MM.1S (cell line): ENCODE measurements around the gene IP6K1.
"Not testable (repeated sequence)": the region's sequence is repeated elsewhere in the genome, so short reads cannot be mapped to it uniquely, and the experiment has no call there.

Experiments used
- DNase-seq: peaks from one replicate; pipeline ENCODE4 v3.0.0-alpha.2; 2015
- H2AFZ ChIP-seq: fragments of 300-600 bp; sonication (generic); 2 replicates; pipeline ENCODE4 v1.6.0; 2016; ENCODE audit warnings: antibody characterized with exemption, low read length
- H3F3A ChIP-seq: fragments of 300-600 bp; sonication (generic); 2 replicates; pipeline ENCODE4 v1.6.1; 2016; ENCODE audit warnings: mild to moderate bottlenecking, antibody characterized with exemption, low read length, moderate library complexity, mixed read lengths; ENCODE audit not compliant: insufficient read depth
- H3K27ac ChIP-seq: fragments of 300-600 bp; sonication (generic); 2 replicates; pipeline ENCODE4 v1.5.1; 2016; ENCODE audit warnings: mild to moderate bottlenecking, low read length
- H3K27me3 ChIP-seq: fragments of 300-600 bp; sonication (generic); replicated peaks from 2 replicates; pipeline ENCODE4 v1.6.0; 2016; ENCODE audit warnings: low read length; ENCODE audit not compliant: insufficient read depth
- H3K36me3 ChIP-seq: fragments of 300-600 bp; sonication (generic); replicated peaks from 2 replicates; pipeline ENCODE4 v1.6.1; 2016; ENCODE audit warnings: mild to moderate bottlenecking, low read length, mixed read lengths; ENCODE audit not compliant: insufficient read depth
- H3K4me1 ChIP-seq: fragments of 300-600 bp; sonication (generic); 2 replicates; pipeline ENCODE4 v1.6.1; 2016; ENCODE audit warnings: low read length, mixed read lengths
- H3K4me2 ChIP-seq: fragments of 300-600 bp; sonication (generic); 2 replicates; pipeline ENCODE4 v1.6.0; 2016; ENCODE audit warnings: low read depth, low read length
- H3K4me3 ChIP-seq: fragments of 300-600 bp; sonication (generic); 2 replicates; pipeline ENCODE4 v1.5.1; 2016; ENCODE audit warnings: low read length, mixed read lengths
- H3K79me2 ChIP-seq: fragments of 300-600 bp; sonication (generic); 2 replicates; pipeline ENCODE4 v1.6.1; 2016; ENCODE audit warnings: mixed run types, low read length, mixed read lengths
- H3K9ac ChIP-seq: fragments of 300-600 bp; sonication (generic); 2 replicates; pipeline ENCODE4 v1.6.1; 2016; ENCODE audit warnings: low read length, mixed read lengths
- H3K9me2 ChIP-seq: fragments of 300-600 bp; sonication (generic); replicated peaks from 2 replicates; pipeline ENCODE4 v1.6.1; 2016; ENCODE audit warnings: mild to moderate bottlenecking, low read length, mixed read lengths; ENCODE audit not compliant: insufficient read depth
- H3K9me3 ChIP-seq: fragments of 300-600 bp; sonication (generic); replicated peaks from 2 replicates; pipeline ENCODE4 v1.6.1; 2016; ENCODE audit warnings: mild to moderate bottlenecking, low read length, mixed read lengths; ENCODE audit not compliant: insufficient read depth
- H4K20me1 ChIP-seq: fragments of 300-600 bp; sonication (generic); 2 replicates; pipeline ENCODE4 v1.6.1; 2016; ENCODE audit warnings: mild to moderate bottlenecking, low read length, moderate library complexity, mixed read lengths; ENCODE audit not compliant: insufficient read depth
- EZH2 ChIP-seq: fragments of 300-600 bp; sonication (generic); optimal IDR thresholded peaks from 2 replicates; pipeline ENCODE3; 2017; ENCODE audit warnings: low read depth, mild to moderate bottlenecking, antibody characterized with exemption, low read length, mixed read lengths
- EZH2phosphoT487 ChIP-seq: fragments of 300-600 bp; sonication (generic); IDR thresholded peaks from 2 replicates; pipeline ENCODE4 v1.6.1; 2018; ENCODE audit warnings: antibody characterized with exemption, low read length
- TF ChIP-seq, protein P1 (sequence below): fragments of 300-600 bp; sonication (generic); IDR thresholded peaks from 2 replicates; pipeline ENCODE4 v1.5.1; 2016; ENCODE audit warnings: antibody characterized with exemption, low read length, mixed read lengths

Gene IP6K1

DNA sequence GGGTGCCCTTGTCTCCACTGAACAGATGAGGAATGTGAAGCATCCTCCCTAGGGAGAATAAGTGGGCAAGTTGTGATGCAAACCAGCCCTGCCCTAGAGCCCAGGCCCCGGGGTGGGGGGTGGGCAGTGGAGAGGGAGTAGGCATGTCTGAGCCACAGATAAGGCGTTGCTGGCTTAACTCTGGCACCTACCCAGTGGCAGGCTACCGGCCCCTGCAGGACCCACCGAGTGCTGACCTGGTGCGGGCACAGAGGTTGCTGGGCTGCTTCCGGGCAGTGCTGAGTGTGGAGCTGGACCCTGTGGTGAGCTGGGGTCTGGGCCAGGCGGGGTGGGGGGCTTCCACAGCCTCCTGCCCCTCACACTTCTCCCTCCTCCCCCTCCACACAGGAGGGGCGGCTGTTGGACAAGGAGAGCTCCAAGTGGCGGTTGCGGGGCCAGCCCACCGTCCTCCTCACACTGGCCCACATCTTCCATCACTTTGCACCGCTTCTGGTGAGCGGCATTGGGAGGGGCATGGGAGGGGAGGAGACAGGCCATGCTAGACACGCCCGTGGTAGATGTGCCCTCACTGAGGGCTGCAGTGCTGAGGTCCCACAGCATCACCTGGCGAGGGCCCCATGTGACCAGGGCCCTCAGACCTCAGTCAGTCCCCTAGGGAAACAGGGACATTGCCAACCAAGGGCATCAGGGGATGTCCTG lies 86.9 kb downstream of the IP6K1 start:
- H3K4me1 ChIP-seq: no peaks in the 10 kb centered on the region
- H3K27me3 ChIP-seq: no peaks in the 10 kb centered on the region
- H3K27ac ChIP-seq: no peak overlapping the region
- no peak overlapping the region for H3K4me3 ChIP-seq
- TF ChIP-seq EZH2phosphoT487: no peak
- TF ChIP-seq, protein P1, sequence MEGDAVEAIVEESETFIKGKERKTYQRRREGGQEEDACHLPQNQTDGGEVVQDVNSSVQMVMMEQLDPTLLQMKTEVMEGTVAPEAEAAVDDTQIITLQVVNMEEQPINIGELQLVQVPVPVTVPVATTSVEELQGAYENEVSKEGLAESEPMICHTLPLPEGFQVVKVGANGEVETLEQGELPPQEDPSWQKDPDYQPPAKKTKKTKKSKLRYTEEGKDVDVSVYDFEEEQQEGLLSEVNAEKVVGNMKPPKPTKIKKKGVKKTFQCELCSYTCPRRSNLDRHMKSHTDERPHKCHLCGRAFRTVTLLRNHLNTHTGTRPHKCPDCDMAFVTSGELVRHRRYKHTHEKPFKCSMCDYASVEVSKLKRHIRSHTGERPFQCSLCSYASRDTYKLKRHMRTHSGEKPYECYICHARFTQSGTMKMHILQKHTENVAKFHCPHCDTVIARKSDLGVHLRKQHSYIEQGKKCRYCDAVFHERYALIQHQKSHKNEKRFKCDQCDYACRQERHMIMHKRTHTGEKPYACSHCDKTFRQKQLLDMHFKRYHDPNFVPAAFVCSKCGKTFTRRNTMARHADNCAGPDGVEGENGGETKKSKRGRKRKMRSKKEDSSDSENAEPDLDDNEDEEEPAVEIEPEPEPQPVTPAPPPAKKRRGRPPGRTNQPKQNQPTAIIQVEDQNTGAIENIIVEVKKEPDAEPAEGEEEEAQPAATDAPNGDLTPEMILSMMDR: no peak
- TF ChIP-seq EZH2: no peak
- H3K9me2 ChIP-seq: no peaks in the 10 kb centered on the region
- H3K9me3 ChIP-seq: no peaks in the 10 kb centered on the region
- no peaks in the 10 kb centered on the region for H3K36me3 ChIP-seq
- no peak overlapping the region for H3K4me2 ChIP-seq
- no peaks in the 10 kb centered on the region for H3F3A ChIP-seq
- H3K9ac ChIP-seq: no peak overlapping the region
- H2AFZ ChIP-seq: no peak overlapping the region
- no peaks in the 10 kb centered on the region for H4K20me1 ChIP-seq
- no peak for DNase-seq
- H3K79me2 ChIP-seq: peaks cover 1% of the 10 kb centered on the region; the same call in 1 of the 2 replicates

DNA sequence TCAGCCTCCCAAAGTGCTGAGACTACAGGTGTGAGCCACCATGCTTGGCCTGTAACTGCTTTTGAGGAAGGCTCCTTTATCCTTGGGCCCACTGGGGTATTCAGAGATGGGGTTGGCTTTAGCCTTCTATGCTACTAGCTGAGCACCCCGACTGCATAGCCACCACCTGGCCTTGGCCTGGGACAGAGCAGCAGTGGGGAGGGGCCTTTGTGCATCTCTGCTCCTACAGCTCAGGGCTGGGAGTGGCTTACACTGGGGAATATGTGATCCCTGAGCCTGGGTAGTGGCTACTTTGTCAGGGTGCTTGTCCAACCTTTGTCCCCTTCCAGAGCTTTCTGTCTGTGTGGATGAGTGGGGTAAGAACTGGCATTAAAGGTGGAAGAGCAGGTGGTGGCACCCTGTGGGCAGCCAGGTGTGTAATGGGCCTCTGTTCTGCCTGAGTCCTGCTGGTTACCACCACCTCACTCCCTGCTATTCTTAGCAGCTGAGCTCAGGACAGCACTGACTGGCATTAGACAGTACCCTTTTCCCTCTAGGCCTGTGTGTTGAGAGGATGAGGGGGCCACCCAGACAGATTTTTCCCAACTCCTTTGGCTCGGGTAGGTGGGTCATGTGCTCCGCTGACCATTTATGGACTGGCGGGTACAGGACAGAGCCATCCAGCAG lies 90.9 kb downstream of the IP6K1 start:
- H3K4me1 ChIP-seq, H3K36me3 ChIP-seq, DNase-seq, H3K4me3 ChIP-seq, H2AFZ ChIP-seq, H3K9me2 ChIP-seq, H3K4me2 ChIP-seq, H3K27me3 ChIP-seq, H3K27ac ChIP-seq, H3F3A ChIP-seq, H4K20me1 ChIP-seq, H3K9me3 ChIP-seq, H3K9ac ChIP-seq: not testable (repeated sequence)
- peaks cover 13% of the 10 kb centered on the region for H3K79me2 ChIP-seq

DNA sequence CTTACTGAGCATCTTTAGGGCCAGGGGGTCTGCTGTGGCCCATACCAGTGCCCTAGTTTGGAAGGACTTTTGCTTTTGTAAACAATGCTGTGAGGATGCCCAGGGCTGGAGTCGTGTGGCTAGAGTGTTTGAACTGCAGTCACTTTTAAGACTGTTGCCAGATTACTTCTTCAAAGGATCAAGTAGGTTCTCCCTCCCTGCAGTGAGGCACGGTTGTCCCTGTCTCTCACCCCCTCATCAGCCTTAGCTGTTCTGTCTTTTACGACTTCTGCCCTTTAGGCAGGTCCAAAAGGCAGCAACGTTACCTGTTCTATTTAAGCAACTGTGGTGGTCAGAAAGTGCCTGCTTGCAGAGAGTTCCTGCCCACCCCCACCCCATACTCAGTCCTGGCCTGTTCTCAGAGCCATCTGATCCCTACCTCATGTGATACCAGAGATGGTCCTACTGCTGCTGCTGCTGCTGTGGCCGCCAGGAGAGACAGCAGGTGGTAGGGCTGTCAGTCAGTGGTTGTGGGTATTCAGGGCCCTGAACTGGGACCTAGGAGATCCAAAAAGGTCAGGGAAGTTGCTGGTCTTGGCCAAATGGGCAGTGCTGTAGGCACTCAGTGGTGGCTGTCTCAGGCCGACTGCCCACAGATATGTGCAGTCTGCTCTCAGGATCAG lies 91.8 kb downstream of the IP6K1 start:
- not testable (repeated sequence) for H3K4me3 ChIP-seq, H4K20me1 ChIP-seq, H3K4me2 ChIP-seq, H3K4me1 ChIP-seq, H3K27ac ChIP-seq, H3F3A ChIP-seq, H3K9ac ChIP-seq, H3K27me3 ChIP-seq, H3K9me3 ChIP-seq, H2AFZ ChIP-seq, DNase-seq, H3K36me3 ChIP-seq, H3K9me2 ChIP-seq
- H3K79me2 ChIP-seq: peaks cover 21% of the 10 kb centered on the region

DNA sequence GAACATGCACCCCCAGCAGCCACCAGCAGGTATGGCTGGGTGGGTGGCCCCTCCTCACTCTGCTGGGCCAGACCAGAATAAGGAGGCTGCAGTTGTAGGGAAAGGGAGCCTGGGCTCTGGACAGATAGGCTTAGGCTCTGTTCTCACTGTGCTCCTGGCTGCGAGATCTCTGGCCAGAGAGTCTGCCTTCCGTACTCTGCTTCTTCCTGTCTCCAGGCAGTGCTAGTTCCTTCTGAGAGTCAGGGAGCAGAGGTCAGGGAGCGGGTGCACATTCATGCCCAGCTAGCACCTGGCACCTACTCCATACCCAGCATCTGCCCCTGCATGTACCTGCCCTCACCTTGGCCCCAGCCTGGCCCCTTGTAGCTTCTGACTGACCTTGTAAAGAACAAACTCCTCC lies 94.9 kb downstream of the IP6K1 start:
- not testable (repeated sequence) for H3F3A ChIP-seq, H3K9ac ChIP-seq, H2AFZ ChIP-seq, H3K4me1 ChIP-seq, H4K20me1 ChIP-seq, H3K4me3 ChIP-seq, H3K27me3 ChIP-seq, DNase-seq, H3K9me3 ChIP-seq, H3K27ac ChIP-seq, H3K36me3 ChIP-seq, H3K9me2 ChIP-seq, H3K4me2 ChIP-seq
- H3K79me2 ChIP-seq: peaks cover 22% of the 10 kb centered on the region

DNA sequence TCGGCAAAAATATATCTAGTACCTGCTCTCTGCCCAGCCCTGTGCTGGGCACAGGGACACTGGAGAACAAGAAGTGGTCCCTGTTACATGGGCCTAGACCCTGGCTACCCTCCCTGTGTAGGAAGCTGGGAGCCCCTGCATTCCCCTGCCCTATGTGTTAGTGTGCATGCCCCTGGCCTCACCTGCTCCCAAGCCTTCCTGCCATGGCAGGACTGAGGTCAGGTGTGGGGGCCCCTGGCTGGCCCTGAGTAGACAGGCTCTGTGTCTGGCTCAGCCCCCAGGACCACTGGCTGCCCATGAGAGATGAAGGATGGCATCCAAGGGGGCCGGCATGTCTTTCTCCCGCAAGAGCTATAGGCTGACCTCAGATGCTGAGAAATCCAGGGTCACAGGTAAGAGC lies 95.5 kb downstream of the IP6K1 start:
- not testable (repeated sequence) for H3K9ac ChIP-seq, H3K27ac ChIP-seq, H3K9me3 ChIP-seq, H3K27me3 ChIP-seq, DNase-seq, H3K4me2 ChIP-seq, H4K20me1 ChIP-seq, H2AFZ ChIP-seq, H3K4me1 ChIP-seq, H3K4me3 ChIP-seq, H3K9me2 ChIP-seq, H3K36me3 ChIP-seq, H3F3A ChIP-seq
- peaks cover 22% of the 10 kb centered on the region for H3K79me2 ChIP-seq

DNA sequence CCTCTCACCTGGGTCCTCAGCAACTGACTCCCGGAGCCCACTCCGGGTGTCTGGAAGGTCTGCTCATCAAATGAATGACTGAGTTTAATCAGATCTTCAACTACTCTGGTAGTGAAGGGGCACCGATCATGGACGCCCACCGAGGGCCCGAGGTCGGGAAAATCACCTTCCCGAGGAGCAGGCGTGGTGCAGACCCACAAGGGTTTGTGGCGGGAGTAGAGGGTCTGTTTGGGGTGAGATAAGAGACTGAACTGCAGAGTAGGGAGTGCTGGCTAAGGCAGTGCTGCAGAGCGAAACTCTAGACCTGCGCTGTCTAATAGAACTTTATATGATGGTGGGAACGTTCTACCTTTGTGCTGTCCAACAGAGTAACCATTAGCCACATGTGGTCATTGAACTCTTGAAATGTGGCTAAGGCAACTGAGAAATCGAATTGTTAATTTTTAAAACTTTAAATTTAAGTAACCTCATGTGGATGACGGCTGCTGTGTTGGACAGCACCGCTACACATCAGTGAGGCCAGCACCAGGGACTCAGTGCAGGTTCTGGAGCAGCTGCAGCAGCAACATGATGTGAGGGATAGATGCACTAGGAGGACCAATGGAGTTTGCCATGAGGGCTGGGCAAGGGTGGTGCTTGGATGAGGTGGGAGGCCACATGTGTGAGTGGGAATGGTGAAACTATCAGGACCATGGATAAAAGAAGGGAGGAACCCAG lies 96.3 kb downstream of the IP6K1 start:
- H3K27me3 ChIP-seq, H3K27ac ChIP-seq, H3K9me3 ChIP-seq, H3K36me3 ChIP-seq, H3F3A ChIP-seq, DNase-seq, H3K4me1 ChIP-seq, H3K9me2 ChIP-seq, H4K20me1 ChIP-seq: not testable (repeated sequence)
- Histone ChIP-seq H3K79me2 (peaks cover 22% of the 10 kb centered on the region), H3K9ac (peak overlapping the region; percentile 83), H3K4me2 (peak overlapping the region; percentile 81), H3K4me3 (peak overlapping the region; percentile 86), H2AFZ (peak overlapping the region; percentile 85)
